Effector memory CD8-positive, alpha-beta T cell (primary cell): Measurements from ENCODE around the gene TCERG1L.

Experiments used
- ATAC-seq: fragments of 150-1000 bp; cut with Tn5 transposase; replicated peaks from 2 replicates; pipeline ENCODE4 v1.10.0; 2021; ENCODE audit warnings: mild to moderate bottlenecking, moderate library complexity
- DNase-seq, 3 experiments: peaks; one replicate each; pipeline ENCODE4 v3.0.0; 2021
- H3K27ac Mint-ChIP-seq, 2 donors: one replicate each; pipeline ENCODE4 v1.8.0; 2022; ENCODE audit warnings: mild to moderate bottlenecking in 2 of 2, mixed read lengths in 2 of 2, moderate library complexity in 2 of 2
- H3K27me3 Mint-ChIP-seq, 2 donors: one replicate each; pipeline ENCODE4 v1.8.0; 2022; ENCODE audit warnings: mixed read lengths in 2 of 2
- H3K36me3 Mint-ChIP-seq: one replicate; pipeline ENCODE4 v1.8.0; 2022; ENCODE audit warnings: mild to moderate bottlenecking, moderate library complexity, mixed read lengths; ENCODE audit not compliant: insufficient read depth
- H3K4me1 Mint-ChIP-seq, 2 donors: one replicate each; pipeline ENCODE4 v1.8.0; 2022; ENCODE audit warnings: low read depth in 2 of 2, mixed read lengths in 2 of 2
- H3K4me3 Mint-ChIP-seq, 2 donors: one replicate each; pipeline ENCODE4 v1.8.0; 2022; ENCODE audit warnings: mild to moderate bottlenecking in 2 of 2, mixed read lengths in 2 of 2, moderate library complexity in 2 of 2
- H3K9me3 Mint-ChIP-seq, 2 donors: one replicate each; pipeline ENCODE4 v1.8.0; 2022; ENCODE audit warnings: mixed read lengths in 2 of 2

TCERG1L gene

DNA sequence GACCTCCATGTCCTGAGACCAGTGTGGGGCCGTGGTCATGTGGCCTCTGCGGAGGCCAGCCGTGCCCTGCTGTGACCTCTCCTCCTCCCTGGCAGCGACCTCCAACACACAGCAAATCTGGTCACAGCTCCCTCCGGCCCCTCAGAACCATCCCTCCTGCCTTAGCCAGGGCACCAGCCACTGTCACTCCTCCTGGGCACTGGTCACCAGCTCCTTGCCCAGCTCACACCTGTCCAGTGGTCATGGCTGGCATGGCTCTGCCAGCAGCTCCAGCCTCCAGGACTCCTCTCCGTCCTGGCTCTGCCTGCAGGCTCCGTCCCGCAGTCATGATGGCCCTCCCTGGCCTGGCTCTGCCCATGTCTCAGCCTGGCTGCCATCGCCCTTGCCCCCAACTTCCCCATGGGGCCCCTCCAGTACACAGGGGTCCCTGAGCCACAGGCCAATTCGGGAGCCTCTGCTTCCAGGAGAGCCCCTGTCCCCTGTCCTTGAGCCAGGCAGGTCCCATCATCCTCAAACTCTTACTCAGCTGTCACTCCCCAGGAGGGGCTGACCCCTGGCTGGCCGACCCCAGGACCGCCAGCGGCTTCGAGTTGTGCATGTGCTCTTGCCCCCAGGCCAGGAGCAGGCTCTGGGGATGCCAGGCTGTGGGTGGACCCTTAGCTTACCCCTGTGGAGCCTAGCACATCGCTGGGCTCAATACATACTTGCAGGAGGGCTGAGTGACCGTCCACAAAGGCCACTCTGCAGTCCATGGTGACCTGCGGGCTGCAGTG lies 92.5 kb downstream of the TCERG1L start:
- H3K36me3 Mint-ChIP-seq, result no peaks in the 10 kb centered on the region
- no peak for ATAC-seq
- no peak overlapping the region for H3K4me3 Mint-ChIP-seq

DNA sequence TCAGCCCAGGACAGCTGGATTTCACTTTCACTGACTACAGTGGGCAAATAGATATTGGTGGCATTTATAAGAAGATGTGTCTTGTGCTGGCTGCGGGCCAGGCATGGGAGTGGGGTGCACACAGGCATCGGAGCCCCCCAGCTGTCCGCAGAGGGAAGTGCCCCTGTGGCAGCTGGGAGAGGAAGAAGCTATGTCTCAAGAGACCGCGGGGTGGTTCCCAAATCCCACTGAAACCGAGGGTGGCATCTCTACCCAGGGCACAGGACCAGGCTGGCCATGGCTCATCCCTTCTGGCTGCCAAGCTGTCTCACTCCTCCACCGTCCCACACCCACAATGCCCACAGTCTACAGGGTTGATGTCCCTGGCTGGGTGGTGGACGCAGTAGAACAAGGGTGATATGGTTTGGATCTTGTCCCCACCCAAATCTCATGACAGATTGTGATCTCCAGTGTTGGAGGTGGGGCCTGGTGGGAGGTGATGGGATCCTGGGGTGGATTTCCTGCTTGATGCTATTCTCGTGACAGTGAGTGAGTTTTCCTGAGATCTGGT lies 94.8 kb downstream of the TCERG1L start:
- Mint-ChIP-seq H3K4me3 (no peak overlapping the region), H3K9me3 (peaks cover 0 to 4% of the 10 kb centered on the region in 2 donors), H3K27ac (no peak overlapping the region), H3K27me3 (no peaks in the 10 kb centered on the region), H3K4me1 (no peaks in the 10 kb centered on the region), H3K36me3 (no peaks in the 10 kb centered on the region)
- ATAC-seq (no peak), DNase-seq (no peak)

More for the DNA sequence above, 92.5 kb downstream of the TCERG1L start:
- H3K4me1 Mint-ChIP-seq, result no peaks in the 10 kb centered on the region
- no peak overlapping the region for H3K27ac Mint-ChIP-seq
- H3K9me3 Mint-ChIP-seq, result peaks cover 0 to 4% of the 10 kb centered on the region in 2 donors
- no peaks in the 10 kb centered on the region for H3K27me3 Mint-ChIP-seq
- DNase-seq, result no peak

DNA sequence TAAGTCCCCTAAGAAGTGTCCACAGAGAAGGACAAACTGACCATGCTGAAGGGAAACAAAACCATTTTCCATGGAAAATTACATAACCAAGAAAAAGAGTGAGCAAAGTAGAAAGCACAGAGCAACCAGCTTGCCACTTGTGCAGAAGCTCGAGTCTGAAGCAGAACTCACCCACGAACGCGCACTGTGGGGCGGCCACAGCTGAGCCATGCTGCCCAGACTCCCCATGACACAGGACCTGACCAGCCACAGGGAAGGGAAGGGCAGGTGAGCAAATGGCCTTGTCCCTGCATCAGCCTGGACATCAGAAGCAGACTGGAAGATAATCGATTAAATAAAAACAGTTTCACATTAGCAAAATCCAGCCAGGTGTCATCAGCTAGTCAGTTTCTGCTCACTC lies 95.7 kb downstream of the TCERG1L start:
- no peak overlapping the region for H3K27ac Mint-ChIP-seq
- no peaks in the 10 kb centered on the region for H3K4me1 Mint-ChIP-seq
- H3K4me3 Mint-ChIP-seq, result no peak overlapping the region
- H3K27me3 Mint-ChIP-seq, result no peaks in the 10 kb centered on the region
- peaks cover 0 to 4% of the 10 kb centered on the region in 2 donors for H3K9me3 Mint-ChIP-seq
- DNase-seq (no peak), ATAC-seq (no peak)
- no peaks in the 10 kb centered on the region for H3K36me3 Mint-ChIP-seq

DNA sequence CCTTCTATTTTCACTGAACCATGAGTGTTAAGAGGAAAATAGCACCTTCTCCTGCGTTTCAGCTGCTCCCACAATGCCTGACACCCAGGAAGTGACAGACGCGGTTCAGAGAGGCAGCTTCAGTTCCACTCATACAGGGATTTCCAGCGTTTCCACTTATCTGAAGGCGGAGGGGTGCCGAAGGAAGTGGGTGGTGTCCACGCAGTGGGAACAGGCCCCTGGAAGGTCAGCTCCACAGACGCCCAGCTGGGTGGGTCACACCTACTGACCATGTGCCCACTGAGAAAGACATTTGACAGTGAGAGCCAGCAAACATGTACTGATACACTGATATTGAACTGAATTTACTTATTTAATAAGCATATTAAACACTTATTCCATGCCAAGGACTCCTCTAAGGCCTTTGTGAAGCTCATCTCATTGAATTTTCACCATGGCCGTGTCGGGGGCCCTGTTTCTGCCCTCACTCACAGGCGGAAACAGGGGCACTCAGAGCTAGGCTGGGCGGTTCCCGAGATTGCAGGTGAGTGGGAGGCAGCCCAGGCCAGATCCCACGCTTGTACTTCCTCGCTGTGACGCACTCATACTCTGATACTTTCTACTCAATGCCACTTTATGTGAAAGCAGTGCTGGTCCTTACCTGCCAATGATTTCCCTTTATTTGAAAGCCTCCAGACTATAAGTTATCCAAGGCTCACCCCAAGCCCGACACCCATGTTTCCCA lies 96.8 kb downstream of the TCERG1L start:
- Mint-ChIP-seq H3K36me3 (no peaks in the 10 kb centered on the region), H3K4me3 (no peak overlapping the region), H3K4me1 (no peaks in the 10 kb centered on the region), H3K9me3 (peaks cover 0 to 4% of the 10 kb centered on the region in 2 donors), H3K27me3 (no peaks in the 10 kb centered on the region), H3K27ac (no peak overlapping the region)
- DNase-seq, result no peak
- no peak for ATAC-seq

DNA sequence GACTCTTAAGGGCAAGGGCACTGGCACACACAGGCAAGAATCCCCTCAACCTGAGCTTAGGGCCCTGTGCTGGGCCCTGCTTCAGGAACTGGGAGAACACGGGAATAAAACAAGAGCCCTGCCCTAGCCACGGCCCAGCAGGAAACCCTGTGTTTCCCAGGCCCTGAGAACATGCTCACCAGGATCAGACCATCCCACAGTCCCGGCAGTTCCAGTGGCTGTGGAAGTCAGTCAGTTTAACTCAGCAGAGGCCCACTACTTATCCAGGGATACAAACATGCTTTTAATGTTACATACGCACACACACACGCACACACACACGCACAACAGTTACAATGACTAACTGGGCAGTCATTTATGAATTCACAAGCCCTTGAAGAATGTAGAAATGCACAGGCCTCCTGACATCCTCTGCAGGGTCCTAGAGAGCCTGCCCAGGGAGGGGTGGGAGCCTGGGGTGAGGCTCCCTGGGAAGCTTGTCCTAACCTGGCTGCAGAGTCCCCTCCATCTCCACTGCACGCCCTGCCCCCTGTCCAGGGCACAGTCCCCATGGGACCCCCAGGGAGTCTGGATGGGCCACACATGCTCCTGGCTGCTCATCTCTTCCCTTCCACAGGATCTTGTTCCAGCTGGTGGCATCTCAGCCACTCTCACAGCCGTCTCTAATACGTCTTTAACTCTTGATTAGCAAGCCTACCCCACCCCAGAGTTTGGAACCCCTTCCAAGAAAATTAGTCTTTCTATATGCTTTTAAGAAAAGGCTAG lies 97.6 kb downstream of the TCERG1L start:
- Mint-ChIP-seq H3K4me1 (no peaks in the 10 kb centered on the region), H3K27me3 (no peaks in the 10 kb centered on the region), H3K4me3 (no peak overlapping the region), H3K9me3 (peaks cover 0 to 4% of the 10 kb centered on the region in 2 donors), H3K36me3 (no peaks in the 10 kb centered on the region), H3K27ac (no peak overlapping the region)
- DNase-seq (no peak), ATAC-seq (no peak)

DNA sequence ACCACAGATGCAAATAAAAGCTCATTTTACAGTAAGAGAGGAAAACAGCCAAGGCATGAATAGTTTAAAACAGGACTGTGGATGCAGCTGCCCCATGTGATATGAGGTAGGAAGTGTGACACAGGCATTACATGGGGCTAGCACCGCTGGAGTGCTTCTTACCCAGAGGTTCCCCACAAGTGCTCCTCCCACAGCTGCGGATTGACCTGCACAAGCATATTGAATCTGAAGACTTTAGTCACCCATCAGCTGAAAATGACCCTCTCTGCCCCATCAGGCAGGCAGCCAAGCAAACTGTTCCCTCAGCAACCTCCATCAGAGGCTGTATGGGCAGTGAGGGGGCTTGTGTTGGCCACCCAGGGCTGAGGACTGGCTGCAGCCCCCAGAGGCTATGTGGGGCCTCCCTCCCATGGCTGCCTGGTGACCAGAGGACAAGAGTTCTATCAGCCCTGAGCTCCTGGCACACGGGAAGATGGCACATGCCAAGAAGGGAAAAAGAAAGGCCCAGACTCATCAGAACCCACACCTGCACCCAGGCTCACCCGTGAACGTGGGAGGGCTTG lies 98.7 kb downstream of the TCERG1L start:
- Mint-ChIP-seq H3K4me1 (no peaks in the 10 kb centered on the region), H3K27me3 (no peaks in the 10 kb centered on the region)

DNA sequence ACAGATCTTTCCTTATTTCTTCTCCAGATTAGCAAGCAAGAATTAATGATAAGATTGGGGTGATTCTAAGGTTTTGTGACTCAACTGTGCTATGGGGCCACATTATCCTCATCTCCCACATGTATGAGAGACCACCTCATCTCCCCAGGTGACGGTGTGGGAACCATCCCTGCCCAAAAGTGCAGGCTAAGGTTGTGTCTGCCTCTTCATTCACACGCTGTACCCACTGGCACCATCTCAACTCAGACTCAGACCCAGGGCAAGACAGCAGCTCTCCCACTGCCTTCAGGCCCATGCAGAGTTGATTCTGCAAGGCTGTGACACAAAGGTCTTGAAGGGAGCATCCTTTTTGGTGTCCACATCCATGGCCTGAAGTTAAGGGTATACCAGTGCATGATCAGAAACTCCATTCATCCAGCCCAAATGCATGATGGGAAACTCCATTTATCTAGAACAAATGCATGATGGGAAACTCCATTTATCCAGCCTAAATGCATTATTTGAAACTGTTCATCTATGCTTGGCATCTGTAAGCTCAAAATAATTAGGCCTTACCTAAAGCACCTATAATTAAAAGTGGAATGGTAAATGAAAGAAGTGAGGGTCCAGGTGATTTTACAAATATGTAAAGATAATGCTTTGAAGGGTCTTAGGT lies 99.4 kb downstream of the TCERG1L start:
- no peaks in the 10 kb centered on the region for H3K4me1 Mint-ChIP-seq
- no peak overlapping the region for H3K4me3 Mint-ChIP-seq
- no peak overlapping the region for H3K27ac Mint-ChIP-seq
- peaks cover 0 to 4% of the 10 kb centered on the region in 2 donors for H3K9me3 Mint-ChIP-seq
- DNase-seq, result no peak
- H3K27me3 Mint-ChIP-seq, result no peaks in the 10 kb centered on the region
- H3K36me3 Mint-ChIP-seq, result no peaks in the 10 kb centered on the region
- ATAC-seq, result no peak

More for the DNA sequence above, 98.7 kb downstream of the TCERG1L start:
- ATAC-seq (no peak), DNase-seq (no peak)
- Mint-ChIP-seq H3K9me3 (peaks cover 0 to 4% of the 10 kb centered on the region in 2 donors), H3K36me3 (no peaks in the 10 kb centered on the region), H3K4me3 (no peak overlapping the region), H3K27ac (no peak overlapping the region)

DNA sequence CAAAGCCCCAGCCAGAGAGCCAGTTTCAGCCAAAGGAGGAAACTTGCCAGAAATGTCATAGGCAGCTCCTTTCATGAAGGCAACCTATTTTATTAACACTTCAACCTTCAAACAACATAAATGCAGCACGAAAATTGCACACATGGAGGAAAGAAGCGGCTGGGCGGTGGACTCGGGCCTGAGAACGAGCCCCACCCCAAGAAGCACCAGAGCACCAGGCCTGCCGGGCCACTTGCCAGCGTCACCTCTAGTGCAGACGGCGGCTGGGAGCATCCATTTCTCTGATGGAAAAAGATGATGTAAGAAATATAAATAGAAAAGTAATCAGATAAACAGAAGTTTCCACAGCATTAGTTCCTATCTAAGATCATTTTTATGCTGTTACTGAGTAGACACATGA lies 100.0 kb downstream of the TCERG1L start:
- no peak for DNase-seq
- Mint-ChIP-seq H3K4me3 (no peak overlapping the region), H3K27me3 (no peaks in the 10 kb centered on the region), H3K9me3 (peaks cover 0 to 4% of the 10 kb centered on the region in 2 donors), H3K27ac (no peak overlapping the region), H3K36me3 (no peaks in the 10 kb centered on the region), H3K4me1 (no peaks in the 10 kb centered on the region)
- no peak for ATAC-seq

DNA sequence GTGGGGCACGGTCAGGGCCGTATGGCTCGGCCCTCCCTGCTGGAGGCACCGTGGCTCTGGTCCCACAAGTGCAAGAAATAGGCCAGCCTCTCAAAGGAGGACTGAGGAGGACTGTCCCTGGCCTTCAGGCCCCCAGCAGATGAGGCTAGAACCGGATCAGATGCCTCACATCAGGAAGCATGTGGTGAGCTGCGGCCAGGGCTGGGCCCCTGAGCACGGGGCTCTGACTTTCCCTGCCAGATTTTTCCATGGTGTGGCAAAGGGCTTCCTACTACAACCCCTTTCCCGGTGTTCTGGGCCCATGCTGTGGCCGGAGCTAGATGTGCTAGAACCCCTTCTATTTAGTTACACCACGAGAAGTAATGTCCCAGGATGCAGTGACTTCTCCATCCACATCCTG lies 100.4 kb downstream of the TCERG1L start:
- ATAC-seq (no peak), DNase-seq (no peak)
- no peaks in the 10 kb centered on the region for H3K4me1 Mint-ChIP-seq
- H3K9me3 Mint-ChIP-seq, result peaks cover 0 to 4% of the 10 kb centered on the region in 2 donors
- H3K27ac Mint-ChIP-seq, result no peak overlapping the region
- H3K36me3 Mint-ChIP-seq, result no peaks in the 10 kb centered on the region
- H3K4me3 Mint-ChIP-seq, result no peak overlapping the region
- no peaks in the 10 kb centered on the region for H3K27me3 Mint-ChIP-seq

DNA sequence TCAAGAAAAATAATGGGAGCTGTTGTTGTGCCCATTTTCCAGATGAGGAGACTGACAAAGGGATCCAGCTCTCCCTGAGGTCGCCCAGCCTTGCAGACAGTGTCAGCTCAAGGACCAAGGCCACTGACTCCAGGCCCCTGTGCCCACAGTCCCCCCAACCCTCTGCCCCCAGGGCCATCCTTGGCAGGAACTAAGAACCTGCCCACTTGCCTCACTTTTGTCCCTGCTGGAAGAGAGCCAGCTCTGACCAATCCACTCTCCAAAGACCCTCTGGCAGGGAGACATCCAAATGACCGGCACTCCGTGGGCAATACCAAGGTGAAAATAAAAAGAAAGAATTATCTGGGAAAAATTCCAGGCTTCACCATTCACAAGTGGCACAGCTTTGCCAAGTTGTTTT lies 101.3 kb downstream of the TCERG1L start:
- H3K27ac Mint-ChIP-seq, result peak overlapping the region in 1 of 2 donors; percentile 44
- no peaks in the 10 kb centered on the region for H3K4me1 Mint-ChIP-seq
- no peaks in the 10 kb centered on the region for H3K36me3 Mint-ChIP-seq
- no peaks in the 10 kb centered on the region for H3K9me3 Mint-ChIP-seq
- ATAC-seq, result no peak
- H3K27me3 Mint-ChIP-seq, result no peaks in the 10 kb centered on the region
- H3K4me3 Mint-ChIP-seq, result no peak overlapping the region
- no peak for DNase-seq

DNA sequence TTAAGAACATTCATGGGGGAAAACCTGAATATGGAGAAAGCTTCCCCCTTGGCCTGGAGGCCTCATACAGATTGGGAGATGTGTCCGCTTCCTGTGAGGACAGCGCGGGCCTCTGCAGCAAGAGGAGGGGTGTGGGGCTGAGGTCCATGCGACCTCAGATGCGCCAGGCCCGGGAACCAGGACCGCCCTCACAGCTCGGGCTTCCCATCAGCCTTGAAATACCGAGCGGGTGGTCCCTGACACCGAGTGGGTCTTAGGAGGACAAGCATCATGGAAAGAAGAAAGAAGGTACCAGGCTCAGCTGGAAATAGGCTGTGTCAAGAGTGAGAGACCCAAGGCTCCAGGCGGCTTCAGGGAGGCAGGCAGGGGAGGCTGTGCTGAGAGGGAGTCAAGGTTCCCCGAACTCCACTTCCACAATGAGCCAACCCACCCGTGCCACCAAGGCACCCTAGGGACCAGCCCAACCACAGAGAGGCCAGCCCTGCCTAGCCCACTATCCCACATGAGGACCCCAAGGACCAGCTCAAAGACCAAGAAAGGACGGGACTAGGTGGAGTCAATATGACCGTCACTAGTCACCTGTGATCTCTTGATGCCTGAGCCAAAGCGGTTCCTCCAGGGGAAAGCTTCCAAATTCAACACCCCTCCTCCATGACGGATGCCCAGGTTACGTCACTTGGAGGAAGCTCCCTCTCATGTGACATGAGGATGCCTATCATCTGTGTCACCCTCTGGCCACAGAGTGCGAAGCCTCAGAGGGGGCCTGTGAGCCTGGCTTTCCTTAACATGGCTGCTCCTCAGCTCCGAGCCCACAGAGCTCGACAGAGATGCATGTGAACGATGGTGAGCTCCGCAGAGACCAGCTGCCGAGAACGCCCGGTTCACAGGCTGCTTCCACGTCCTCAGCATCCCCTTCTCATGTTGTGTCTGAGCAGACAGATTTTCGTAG lies 103.7 kb downstream of the TCERG1L start:
- H3K9me3 Mint-ChIP-seq, result peaks cover 0 to 2% of the 10 kb centered on the region in 2 donors
- DNase-seq, result no peak

DNA sequence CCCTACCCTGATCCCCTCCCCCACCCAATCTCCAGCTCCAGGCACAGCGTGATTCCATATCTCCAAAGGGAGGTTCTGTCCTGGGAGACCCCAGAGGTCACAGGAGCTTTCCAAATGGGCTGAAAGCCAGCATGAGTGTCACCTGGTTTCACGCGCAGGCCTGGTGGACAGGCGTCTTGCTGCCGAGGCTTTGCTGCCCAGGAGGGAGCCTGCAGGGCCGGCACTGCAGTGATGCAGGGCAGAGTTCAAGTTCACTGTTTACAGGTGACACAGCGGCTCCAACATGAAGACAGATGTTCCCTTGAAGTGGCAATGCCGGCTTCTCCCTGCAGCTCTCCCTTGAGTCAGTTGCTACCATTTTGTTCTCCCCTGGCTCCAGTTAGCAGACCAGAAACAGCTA lies 104.3 kb downstream of the TCERG1L start:
- Mint-ChIP-seq H3K4me3 (no peak overlapping the region), H3K27me3 (no peaks in the 10 kb centered on the region), H3K36me3 (no peaks in the 10 kb centered on the region), H3K4me1 (no peaks in the 10 kb centered on the region), H3K27ac (no peak overlapping the region), H3K9me3 (peaks cover 0 to 2% of the 10 kb centered on the region in 2 donors)
- no peak for DNase-seq
- no peak for ATAC-seq

More for the DNA sequence above, 103.7 kb downstream of the TCERG1L start:
- no peak overlapping the region for H3K4me3 Mint-ChIP-seq
- no peaks in the 10 kb centered on the region for H3K36me3 Mint-ChIP-seq
- no peak overlapping the region for H3K27ac Mint-ChIP-seq
- ATAC-seq, result no peak
- H3K27me3 Mint-ChIP-seq, result no peaks in the 10 kb centered on the region
- no peaks in the 10 kb centered on the region for H3K4me1 Mint-ChIP-seq
